C4-2B (cell line): Measurements from ENCODE around the gene ZBTB18.

ENCODE experiments used
- CTCF ChIP-seq: fragments of 450-650 bp; conservative IDR thresholded peaks from 2 replicates; pipeline ENCODE4 v1.5.1; 2017; ENCODE audit warnings: mild to moderate bottlenecking
- ZFX ChIP-seq: fragments of 450-650 bp; IDR thresholded peaks from 2 replicates; pipeline ENCODE4 v1.6.1; 2017

- TF ChIP-seq CTCF (no peak), ZFX (no peak)
Observed at GRCh38 chr1:244006381-244006901, 44.6 kb upstream of the ZBTB18 start.
